ENCODE measurements around the gene METTL15. TPM values are rescaled to one million over a fixed set of nuclear protein-coding genes. Genes with fewer than 3 reads are reported as not detected.
"Not testable (repeated sequence)": the region's sequence is repeated elsewhere in the genome, so short reads cannot be mapped to it uniquely, and the experiment has no call there.

Gene METTL15
- total RNA-seq, 1 experiment from 2014 or later = 12.4 TPM

DNA sequence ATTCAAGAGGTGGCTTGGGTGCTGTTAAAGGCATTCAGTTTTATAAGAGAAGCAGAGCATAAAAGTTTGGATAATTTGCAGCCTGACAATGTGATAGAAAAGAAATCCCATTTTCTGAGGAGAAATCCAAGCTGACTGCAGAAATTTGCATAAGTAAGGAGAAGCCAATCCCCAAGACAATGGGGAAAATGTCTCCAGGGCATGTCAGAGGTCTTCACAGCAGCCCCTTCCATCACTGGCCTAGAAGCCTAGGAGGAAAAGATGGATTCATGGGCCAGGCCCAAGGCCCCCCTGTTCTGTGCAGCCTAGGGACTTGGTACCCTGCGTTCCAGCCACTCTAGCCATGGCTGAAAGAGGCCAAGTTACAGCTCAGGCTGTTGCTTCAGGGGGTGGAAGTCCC is 207.3 kb downstream of the METTL15 start:
- no peak overlapping the region for H3K9ac ChIP-seq (ENCODE audit: low read length)
- H3K27ac ChIP-seq (ENCODE audit: low read length) = no peak overlapping the region
- no peaks in the 10 kb centered on the region for H3K9me2 ChIP-seq (replicated peaks; ENCODE audit: low read length)
- H3K79me2 ChIP-seq (ENCODE audit: low read length) = no peaks in the 10 kb centered on the region
- ChIA-PET CTCF (no interaction called here), POLR2A (ENCODE audit: unreplicated experiment) (interaction anchor here (0.7 kb wide), 1 partner anchor 181 kb away, joined by 4 read pairs; no protein-coding TSS in a partner anchor)
- intact Hi-C loops (cut with micrococcal nuclease) = no loop called here
- no TSS peak for BruUV-seq (replicated peaks)
- no peaks in the 10 kb centered on the region for H3F3A ChIP-seq (ENCODE audit: low read length, unreplicated experiment)
- H3K4me1 ChIP-seq (ENCODE audit: insufficient read depth, low read length) = no peaks in the 10 kb centered on the region
- no peak for DNase-seq
- no peak overlapping the region for H3K4me3 ChIP-seq (ENCODE audit: low read length)
- H3K9me3 ChIP-seq (ENCODE audit: low read length) = no peaks in the 10 kb centered on the region
- no peak overlapping the region for H3K4me2 ChIP-seq (ENCODE audit: low read length)
- no peaks in the 10 kb centered on the region for H4K20me1 ChIP-seq (ENCODE audit: low read length)
- no peak for TF ChIP-seq EZH2phosphoT487 (IDR thresholded peaks at IDR 0.05; ENCODE audit: borderline replicate concordance, low read length)
- no peak for TF ChIP-seq EZH2 (IDR thresholded peaks at IDR 0.05; ENCODE audit: low read length, unreplicated experiment)
- TF ChIP-seq CTCF (conservative IDR thresholded peaks at IDR 0.05; ENCODE audit: low read depth, low read length) = no peak
- no peaks in the 10 kb centered on the region for H3K36me3 ChIP-seq (ENCODE audit: low read depth, low read length)
- H3K27me3 ChIP-seq (ENCODE audit: low read length) = no peaks in the 10 kb centered on the region
- ATAC-seq = no peak
- H2AFZ ChIP-seq (ENCODE audit: low read length) = no peak overlapping the region

DNA sequence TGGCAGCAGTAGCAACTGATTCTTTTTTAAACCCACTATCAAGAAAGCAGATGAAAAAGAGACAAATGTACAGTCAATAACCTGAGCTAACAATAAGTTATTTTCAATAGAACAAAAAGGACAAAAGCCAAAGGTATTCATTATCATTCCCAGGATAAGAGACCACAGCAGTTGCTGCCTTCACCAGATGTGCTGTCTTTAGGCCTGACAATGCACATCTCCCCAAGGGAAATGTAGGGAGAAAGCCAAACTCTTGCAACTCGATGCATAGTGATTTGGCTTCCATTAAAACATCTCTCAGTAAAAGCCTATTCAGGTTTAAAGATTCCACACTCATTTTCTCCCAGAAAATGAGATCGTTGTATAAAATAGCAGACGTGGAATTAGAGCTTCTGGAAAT is 210.7 kb downstream of the METTL15 start:
- TF ChIP-seq EZH2phosphoT487 (IDR thresholded peaks at IDR 0.05; ENCODE audit: borderline replicate concordance, low read length) (no peak), EZH2 (IDR thresholded peaks at IDR 0.05; ENCODE audit: low read length, unreplicated experiment) (no peak), CTCF (conservative IDR thresholded peaks at IDR 0.05; ENCODE audit: low read depth, low read length) (no peak)
- Histone ChIP-seq H4K20me1 (ENCODE audit: low read length) (no peaks in the 10 kb centered on the region), H3K4me3 (ENCODE audit: low read length) (no peak overlapping the region), H3K9ac (ENCODE audit: low read length) (no peak overlapping the region), H3K4me1 (ENCODE audit: insufficient read depth, low read length) (no peaks in the 10 kb centered on the region), H3K9me3 (ENCODE audit: low read length) (no peaks in the 10 kb centered on the region), H3K9me2 (replicated peaks; ENCODE audit: low read length) (no peaks in the 10 kb centered on the region), H2AFZ (ENCODE audit: low read length) (no peak overlapping the region), H3K4me2 (ENCODE audit: low read length) (no peak overlapping the region), H3K27me3 (ENCODE audit: low read length) (no peaks in the 10 kb centered on the region), H3K36me3 (ENCODE audit: low read depth, low read length) (no peaks in the 10 kb centered on the region), H3K27ac (ENCODE audit: low read length) (no peak overlapping the region), H3K79me2 (ENCODE audit: low read length) (no peaks in the 10 kb centered on the region), H3F3A (ENCODE audit: low read length, unreplicated experiment) (no peaks in the 10 kb centered on the region)
- no peak for ATAC-seq
- no TSS peak for BruUV-seq (replicated peaks)
- intact Hi-C loops (cut with micrococcal nuclease) = no loop called here
- DNase-seq = no peak
- CTCF ChIA-PET = interaction anchor here (0.6 kb wide), 1 partner anchor 600 kb away, joined by 5 read pairs; no protein-coding TSS in a partner anchor
- POLR2A ChIA-PET (ENCODE audit: unreplicated experiment) = no interaction called here

GRCh38 chr11:28323621-28324020 is 215.4 kb downstream of the METTL15 start:
- Histone ChIP-seq H3K9me2 (replicated peaks; ENCODE audit: low read length) (no peaks in the 10 kb centered on the region), H2AFZ (ENCODE audit: low read length) (no peak overlapping the region), H3K4me2 (ENCODE audit: low read length) (no peak overlapping the region), H4K20me1 (ENCODE audit: low read length) (no peaks in the 10 kb centered on the region), H3K36me3 (ENCODE audit: low read depth, low read length) (no peaks in the 10 kb centered on the region), H3K4me1 (ENCODE audit: insufficient read depth, low read length) (no peaks in the 10 kb centered on the region), H3K79me2 (ENCODE audit: low read length) (no peaks in the 10 kb centered on the region), H3K4me3 (ENCODE audit: low read length) (no peak overlapping the region), H3K9ac (ENCODE audit: low read length) (no peak overlapping the region), H3K27ac (ENCODE audit: low read length) (no peak overlapping the region), H3K27me3 (ENCODE audit: low read length) (no peaks in the 10 kb centered on the region), H3F3A (ENCODE audit: low read length, unreplicated experiment) (no peaks in the 10 kb centered on the region), H3K9me3 (ENCODE audit: low read length) (no peaks in the 10 kb centered on the region)
- intact Hi-C loops (cut with micrococcal nuclease) = no loop called here
- DNase-seq (no peak), ATAC-seq (no peak)
- TF ChIP-seq CTCF (conservative IDR thresholded peaks at IDR 0.05; ENCODE audit: low read depth, low read length) (no peak), EZH2phosphoT487 (IDR thresholded peaks at IDR 0.05; ENCODE audit: borderline replicate concordance, low read length) (no peak), EZH2 (IDR thresholded peaks at IDR 0.05; ENCODE audit: low read length, unreplicated experiment) (no peak)
- ChIA-PET POLR2A (ENCODE audit: unreplicated experiment) (no interaction called here), CTCF (no interaction called here)
- no TSS peak for BruUV-seq (replicated peaks)

GRCh38 chr11:28332393-28332792 is 224.2 kb downstream of the METTL15 start:
- BruUV-seq (replicated peaks); POLR2A ChIA-PET (ENCODE audit: unreplicated experiment); H3K27ac ChIP-seq (ENCODE audit: low read length); H3K4me1 ChIP-seq (ENCODE audit: insufficient read depth, low read length); DNase-seq; CTCF ChIA-PET; H3K9me2 ChIP-seq (replicated peaks; ENCODE audit: low read length); H3K79me2 ChIP-seq (ENCODE audit: low read length); H2AFZ ChIP-seq (ENCODE audit: low read length); H3K27me3 ChIP-seq (ENCODE audit: low read length); intact Hi-C loops (cut with micrococcal nuclease); H3K4me2 ChIP-seq (ENCODE audit: low read length); H3K9me3 ChIP-seq (ENCODE audit: low read length); H3F3A ChIP-seq (ENCODE audit: low read length, unreplicated experiment); H3K9ac ChIP-seq (ENCODE audit: low read length); H3K4me3 ChIP-seq (ENCODE audit: low read length); H3K36me3 ChIP-seq (ENCODE audit: low read depth, low read length); H4K20me1 ChIP-seq (ENCODE audit: low read length): not testable (repeated sequence)
- peak; percentile 24; the same call in 1 of the 2 replicates for ATAC-seq
